Measurements from ENCODE around the gene CAST.

Gene CAST

DNA sequence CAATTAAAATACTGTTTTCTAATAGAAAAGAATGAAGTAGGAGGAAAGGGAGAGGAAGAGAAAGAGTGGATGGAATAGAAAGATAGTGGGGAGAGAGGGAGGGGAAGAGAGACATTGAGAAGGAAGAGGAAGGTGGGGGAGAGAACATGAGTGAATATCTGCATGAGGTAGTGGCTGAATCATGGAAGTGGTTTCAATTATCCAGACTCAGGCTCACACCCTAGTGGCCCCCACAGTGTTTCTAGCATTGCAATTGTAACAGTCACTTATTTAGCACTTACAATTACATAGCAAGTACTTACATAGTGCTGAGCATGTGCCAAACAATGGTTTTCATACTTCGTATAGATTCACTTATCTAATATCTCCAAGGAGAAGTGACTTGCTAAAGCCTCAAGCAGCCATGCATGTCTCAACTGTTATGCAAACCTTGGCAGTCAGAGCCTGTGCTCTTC, 72.7 kb downstream of the CAST start:
- no peak for DNase-seq (ENCODE audit: low spot score)
- no peak for TF ChIP-seq CTCF (IDR thresholded peaks at IDR 0.05; ENCODE audit: borderline replicate concordance, control extremely low read depth, extremely low read depth, insufficient read depth, missing control alignments)
- in situ Hi-C loops (cut with MboI; ENCODE audit: low sequenced_read_pairs, unreplicated experiment), result no loop called here

DNA sequence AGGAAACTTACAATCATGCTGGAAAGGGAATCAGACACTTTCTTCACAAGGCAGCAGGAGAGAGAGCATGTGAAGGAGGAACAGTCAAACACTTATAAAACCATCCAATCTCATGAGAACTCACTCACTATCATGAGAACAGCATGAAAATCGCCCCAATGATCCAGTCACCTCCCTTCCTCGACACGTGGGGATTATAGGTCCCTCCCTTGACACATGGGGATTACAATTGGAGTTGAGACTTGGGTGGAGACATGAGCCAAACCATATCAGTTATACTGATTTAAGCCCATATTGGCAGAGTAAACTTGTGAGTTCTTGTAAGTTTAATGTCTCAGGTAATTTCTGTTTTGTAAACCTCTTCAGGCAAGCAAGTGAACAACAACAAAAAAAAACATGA, 74.8 kb downstream of the CAST start:
- in situ Hi-C loops (cut with MboI; ENCODE audit: low sequenced_read_pairs, unreplicated experiment), result no loop called here
- no peak for DNase-seq (ENCODE audit: low spot score)
- TF ChIP-seq CTCF (IDR thresholded peaks at IDR 0.05; ENCODE audit: borderline replicate concordance, control extremely low read depth, extremely low read depth, insufficient read depth, missing control alignments), result no peak

DNA sequence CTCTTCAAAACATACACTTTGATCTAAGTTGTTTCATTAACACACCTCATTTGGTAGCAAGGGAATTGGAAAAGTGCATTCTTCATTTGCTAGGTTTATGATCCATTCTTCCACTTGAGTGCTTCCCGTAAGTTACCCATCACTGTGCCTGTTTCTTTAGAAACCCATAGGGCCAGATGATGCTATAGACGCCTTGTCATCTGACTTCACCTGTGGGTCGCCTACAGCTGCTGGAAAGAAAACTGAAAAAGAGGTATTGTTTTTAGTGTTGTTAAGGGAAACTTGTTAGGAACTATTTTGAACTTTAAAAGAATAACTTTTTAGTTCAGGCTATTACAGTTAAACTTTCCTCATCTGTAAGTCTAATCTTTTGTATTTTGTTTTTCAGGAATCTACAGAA, 78.9 kb downstream of the CAST start:
- no peak for TF ChIP-seq CTCF (IDR thresholded peaks at IDR 0.05; ENCODE audit: borderline replicate concordance, control extremely low read depth, extremely low read depth, insufficient read depth, missing control alignments)
- in situ Hi-C loops (cut with MboI; ENCODE audit: low sequenced_read_pairs, unreplicated experiment), result no loop called here
- no peak for DNase-seq (ENCODE audit: low spot score)

DNA sequence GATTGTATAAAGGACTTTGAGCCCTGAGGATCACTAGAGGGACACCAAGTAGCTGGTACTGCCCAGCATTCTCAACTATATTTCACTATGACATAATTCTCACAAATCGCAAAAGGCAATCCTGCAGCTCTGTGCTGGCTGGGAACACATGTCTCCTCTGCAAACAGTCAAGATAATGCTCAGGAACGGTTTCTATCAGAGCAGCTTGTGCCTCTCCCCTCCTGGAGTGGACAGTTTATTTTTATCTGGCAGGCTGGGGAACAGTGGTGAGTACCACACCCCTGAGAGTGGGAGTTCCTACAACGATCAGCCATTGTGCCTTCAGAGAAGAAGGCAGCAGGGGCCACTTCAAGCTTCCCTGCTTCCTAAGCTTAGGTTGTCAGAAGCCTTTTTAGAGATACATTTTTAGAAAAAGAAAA, 79.7 kb downstream of the CAST start:
- TF ChIP-seq CTCF (IDR thresholded peaks at IDR 0.05; ENCODE audit: borderline replicate concordance, control extremely low read depth, extremely low read depth, insufficient read depth, missing control alignments), result no peak
- in situ Hi-C loops (cut with MboI; ENCODE audit: low sequenced_read_pairs, unreplicated experiment), result no loop called here
- DNase-seq (ENCODE audit: low spot score), result no peak

GRCh38 chr5:96742538-96742937, 80.4 kb downstream of the CAST start:
- no peak for DNase-seq (ENCODE audit: low spot score)
- no peak for TF ChIP-seq CTCF (IDR thresholded peaks at IDR 0.05; ENCODE audit: borderline replicate concordance, control extremely low read depth, extremely low read depth, insufficient read depth, missing control alignments)
- in situ Hi-C loops (cut with MboI; ENCODE audit: low sequenced_read_pairs, unreplicated experiment), result no loop called here

DNA sequence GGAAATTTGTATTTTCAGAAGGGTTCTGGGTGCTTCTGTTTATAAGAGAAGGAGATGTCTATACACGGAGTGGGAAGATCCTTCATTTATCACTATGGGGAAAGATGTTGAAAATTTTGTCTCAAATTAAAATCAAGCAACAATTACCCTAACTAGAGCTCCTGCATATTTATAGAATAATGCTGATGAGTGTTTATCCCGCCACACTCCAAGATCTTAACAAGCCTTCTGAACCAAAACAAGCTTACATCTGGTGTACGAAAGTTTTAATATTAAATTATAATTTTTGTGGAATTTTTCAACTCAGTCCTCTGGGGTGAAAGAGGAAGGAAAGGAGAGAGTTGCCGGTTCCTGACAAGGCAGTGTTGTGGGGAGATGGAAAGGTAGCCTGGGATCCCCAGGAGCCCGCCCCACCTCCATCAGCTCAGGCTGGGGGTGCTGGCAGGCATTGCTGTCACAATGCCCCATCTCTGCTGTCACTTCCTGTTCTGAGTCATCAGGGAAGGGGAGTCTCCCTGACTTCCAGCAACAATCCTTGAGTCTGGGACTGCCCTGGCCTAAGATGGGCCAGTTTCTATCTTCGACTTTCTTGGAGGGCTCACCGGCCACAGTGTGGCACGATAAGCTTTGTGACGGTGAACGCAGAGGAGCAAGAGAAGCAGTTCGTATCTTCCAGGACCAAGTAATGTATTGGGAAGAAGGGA, 81.0 kb downstream of the CAST start:
- in situ Hi-C loops (cut with MboI; ENCODE audit: low sequenced_read_pairs, unreplicated experiment), result no loop called here
- no peak for TF ChIP-seq CTCF (IDR thresholded peaks at IDR 0.05; ENCODE audit: borderline replicate concordance, control extremely low read depth, extremely low read depth, insufficient read depth, missing control alignments)
- DNase-seq (ENCODE audit: low spot score), result no peak
